ENCODE measurements around the gene LAMA5. TPM values are rescaled to one million over a fixed set of nuclear protein-coding genes. Genes with fewer than 3 reads are reported as not detected.

The LAMA5 gene
- total RNA-seq, 2 donors from 2014 or later: 315 to 369 TPM

DNA sequence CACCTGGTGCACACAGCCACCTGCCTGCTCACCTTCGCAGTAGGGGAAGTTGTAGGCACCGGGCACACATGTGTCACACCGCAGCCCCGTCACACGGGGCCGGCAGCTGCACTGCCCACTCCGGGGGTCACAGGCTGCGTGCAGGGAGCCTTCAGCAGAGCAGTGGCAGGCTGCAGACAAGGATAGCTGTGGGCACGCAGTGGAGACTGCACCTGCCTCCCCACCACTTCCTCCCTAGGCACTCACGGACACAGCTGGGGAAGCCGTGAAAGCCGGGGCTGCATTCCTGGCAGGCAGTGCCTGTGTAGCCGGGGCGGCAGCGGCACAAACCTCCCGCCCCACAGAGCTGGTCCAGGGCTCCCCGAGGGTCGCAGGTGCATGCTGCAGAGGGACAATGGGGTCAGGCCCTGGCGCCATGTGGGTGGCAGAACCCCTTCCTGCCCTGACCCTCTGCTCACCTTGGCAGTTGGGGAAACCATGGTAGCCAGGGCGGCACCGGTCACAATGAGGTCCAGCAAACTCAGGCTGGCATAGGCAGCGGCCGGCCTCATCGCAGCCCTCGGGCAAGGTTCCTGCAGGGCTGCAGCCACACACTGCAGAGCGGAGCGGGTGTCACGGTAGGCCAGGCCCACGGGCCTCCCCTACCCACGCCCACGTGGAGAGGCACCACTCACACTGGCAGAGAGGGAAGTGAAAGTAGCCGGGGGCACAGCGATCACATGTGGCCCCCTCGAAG lies 29.4 kb downstream of the LAMA5 start:
- Mint-ChIP-seq H3K27me3 (ENCODE audit: insufficient read depth) (no peaks in the 10 kb centered on the region), H3K9me3 (no peaks in the 10 kb centered on the region), H3K4me3 (no peak overlapping the region), H3K27ac (no peak overlapping the region), H3K36me3 (ENCODE audit: low read depth) (peaks cover 40% of the 10 kb centered on the region), H3K4me1 (no peaks in the 10 kb centered on the region)
- no peaks in the 10 kb centered on the region for H3K9me3 ChIP-seq (ENCODE audit: control insufficient read depth, low read length)
- no peak overlapping the region for H3K9ac ChIP-seq (ENCODE audit: extremely low read depth, low read length, poor library complexity, severe bottlenecking)
- TF ChIP-seq, protein P1, sequence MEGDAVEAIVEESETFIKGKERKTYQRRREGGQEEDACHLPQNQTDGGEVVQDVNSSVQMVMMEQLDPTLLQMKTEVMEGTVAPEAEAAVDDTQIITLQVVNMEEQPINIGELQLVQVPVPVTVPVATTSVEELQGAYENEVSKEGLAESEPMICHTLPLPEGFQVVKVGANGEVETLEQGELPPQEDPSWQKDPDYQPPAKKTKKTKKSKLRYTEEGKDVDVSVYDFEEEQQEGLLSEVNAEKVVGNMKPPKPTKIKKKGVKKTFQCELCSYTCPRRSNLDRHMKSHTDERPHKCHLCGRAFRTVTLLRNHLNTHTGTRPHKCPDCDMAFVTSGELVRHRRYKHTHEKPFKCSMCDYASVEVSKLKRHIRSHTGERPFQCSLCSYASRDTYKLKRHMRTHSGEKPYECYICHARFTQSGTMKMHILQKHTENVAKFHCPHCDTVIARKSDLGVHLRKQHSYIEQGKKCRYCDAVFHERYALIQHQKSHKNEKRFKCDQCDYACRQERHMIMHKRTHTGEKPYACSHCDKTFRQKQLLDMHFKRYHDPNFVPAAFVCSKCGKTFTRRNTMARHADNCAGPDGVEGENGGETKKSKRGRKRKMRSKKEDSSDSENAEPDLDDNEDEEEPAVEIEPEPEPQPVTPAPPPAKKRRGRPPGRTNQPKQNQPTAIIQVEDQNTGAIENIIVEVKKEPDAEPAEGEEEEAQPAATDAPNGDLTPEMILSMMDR (conservative IDR thresholded peaks at IDR 0.05): no peak
- H3K4me3 ChIP-seq (ENCODE audit: low read length): no peak overlapping the region
- H3K27ac ChIP-seq (ENCODE audit: low read depth, low read length): no peak overlapping the region
- no peak for DNase-seq
- no peaks in the 10 kb centered on the region for H3K27me3 ChIP-seq (ENCODE audit: control insufficient read depth, insufficient read depth, low read length, poor library complexity, severe bottlenecking)
- 95 to 98% methylated on average over 27 to 34 of the region's 34 CpGs for WGBS, 2 experiments (ENCODE audit: insufficient coverage in 1 of 2, insufficient read length in 1 of 2)
- H3K36me3 ChIP-seq (ENCODE audit: control insufficient read depth, insufficient read depth, low read length): peaks cover 62% of the 10 kb centered on the region
- no peaks in the 10 kb centered on the region for H3K4me1 ChIP-seq (ENCODE audit: control insufficient read depth, insufficient read depth, low read length)

DNA sequence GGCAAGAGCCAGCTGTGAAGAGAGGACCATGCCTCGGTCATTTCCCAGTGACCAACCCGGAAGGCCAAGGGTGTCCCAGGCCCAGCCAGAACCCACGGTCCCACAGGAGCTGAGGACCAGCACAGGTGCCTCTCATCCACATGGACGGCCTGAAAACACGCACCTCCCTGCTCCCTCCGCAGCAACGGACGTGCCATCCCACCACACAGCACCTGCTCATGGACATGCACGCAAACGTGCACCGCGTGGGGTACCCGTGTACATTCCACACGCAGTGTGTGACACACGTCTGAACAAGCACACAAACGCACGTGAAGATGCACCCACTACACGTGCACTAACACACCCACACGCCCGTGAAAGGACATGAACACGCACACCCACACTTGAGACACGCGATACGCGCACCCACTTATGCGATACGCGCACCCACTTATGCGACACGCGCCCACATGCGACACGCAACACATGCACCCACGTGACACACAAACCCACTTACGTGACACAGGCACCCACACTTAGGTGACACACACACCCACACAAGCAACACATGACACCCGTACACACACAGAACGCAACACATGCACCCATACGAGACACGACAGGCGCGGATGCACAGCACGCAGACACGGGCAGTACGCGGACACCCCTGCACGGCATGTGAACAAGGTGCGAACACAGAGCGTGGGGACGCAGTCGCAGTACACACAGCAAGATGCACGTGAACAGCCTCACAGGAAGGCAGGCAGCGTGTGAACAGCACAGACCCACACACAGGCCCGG lies 30.1 kb downstream of the LAMA5 start:
- no peaks in the 10 kb centered on the region for H3K4me1 ChIP-seq (ENCODE audit: control insufficient read depth, insufficient read depth, low read length)
- H3K27ac ChIP-seq (ENCODE audit: low read depth, low read length): no peak overlapping the region
- WGBS, 2 experiments (ENCODE audit: insufficient coverage in 1 of 2, insufficient read length in 1 of 2): 95 to 98% methylated on average over 44 to 53 of the region's 53 CpGs
- no peak overlapping the region for H3K4me3 ChIP-seq (ENCODE audit: low read length)
- no peak overlapping the region for H3K9ac ChIP-seq (ENCODE audit: extremely low read depth, low read length, poor library complexity, severe bottlenecking)
- Mint-ChIP-seq H3K9me3 (no peaks in the 10 kb centered on the region), H3K27ac (no peak overlapping the region), H3K4me1 (no peaks in the 10 kb centered on the region), H3K4me3 (no peak overlapping the region), H3K36me3 (ENCODE audit: low read depth) (peaks cover 37% of the 10 kb centered on the region), H3K27me3 (ENCODE audit: insufficient read depth) (no peaks in the 10 kb centered on the region)
- no peaks in the 10 kb centered on the region for H3K27me3 ChIP-seq (ENCODE audit: control insufficient read depth, insufficient read depth, low read length, poor library complexity, severe bottlenecking)
- no peak for DNase-seq
- H3K36me3 ChIP-seq (ENCODE audit: control insufficient read depth, insufficient read depth, low read length): peaks cover 54% of the 10 kb centered on the region
- H3K9me3 ChIP-seq (ENCODE audit: control insufficient read depth, low read length): no peaks in the 10 kb centered on the region
- TF ChIP-seq, protein P1 (conservative IDR thresholded peaks at IDR 0.05): no peak

DNA sequence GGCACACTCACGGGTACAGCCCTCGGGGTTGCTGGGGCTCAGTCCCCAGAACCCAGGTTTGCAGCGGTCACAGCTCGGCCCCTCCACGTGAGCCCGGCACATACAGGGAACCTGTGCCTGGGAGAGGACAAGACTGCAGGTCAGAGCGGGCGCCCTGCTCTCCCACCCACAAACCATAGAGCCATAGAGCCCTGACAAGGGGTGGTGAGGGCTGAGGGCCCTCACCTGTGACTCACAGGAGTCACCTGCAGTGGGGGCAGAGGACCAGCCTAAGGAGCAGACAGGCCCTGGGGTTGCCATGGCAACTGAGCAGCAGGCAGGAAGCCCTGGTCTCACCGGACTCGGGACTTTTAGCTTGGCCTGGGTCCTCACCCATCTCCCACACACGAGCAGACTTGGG lies 30.8 kb downstream of the LAMA5 start:
- no peak overlapping the region for H3K27ac ChIP-seq (ENCODE audit: low read depth, low read length)
- no peaks in the 10 kb centered on the region for H3K4me1 ChIP-seq (ENCODE audit: control insufficient read depth, insufficient read depth, low read length)
- Mint-ChIP-seq H3K9me3 (no peaks in the 10 kb centered on the region), H3K27me3 (ENCODE audit: insufficient read depth) (no peaks in the 10 kb centered on the region), H3K27ac (no peak overlapping the region), H3K4me1 (no peaks in the 10 kb centered on the region), H3K4me3 (no peak overlapping the region), H3K36me3 (ENCODE audit: low read depth) (peaks cover 37% of the 10 kb centered on the region)
- no peaks in the 10 kb centered on the region for H3K27me3 ChIP-seq (ENCODE audit: control insufficient read depth, insufficient read depth, low read length, poor library complexity, severe bottlenecking)
- H3K9me3 ChIP-seq (ENCODE audit: control insufficient read depth, low read length): no peaks in the 10 kb centered on the region
- no peak overlapping the region for H3K9ac ChIP-seq (ENCODE audit: extremely low read depth, low read length, poor library complexity, severe bottlenecking)
- DNase-seq: no peak
- peaks cover 49% of the 10 kb centered on the region for H3K36me3 ChIP-seq (ENCODE audit: control insufficient read depth, insufficient read depth, low read length)
- H3K4me3 ChIP-seq (ENCODE audit: low read length): no peak overlapping the region
- WGBS, 2 experiments (ENCODE audit: insufficient coverage in 1 of 2, insufficient read length in 1 of 2): 93 to 96% methylated on average over 3 to 11 of the region's 11 CpGs
- TF ChIP-seq, protein P1 (conservative IDR thresholded peaks at IDR 0.05): no peak

All from endodermal cell (in vitro differentiated cells).